GM12801 (cell line): ENCODE measurements around the gene TEX13B.

Experiments
- TF ChIP-seq, protein P1 (sequence below): IDR thresholded peaks from one replicate; pipeline ENCODE4 v1.5.1; 2011; ENCODE audit warnings: control low read depth; ENCODE audit not compliant: insufficient read length; ENCODE audit errors: extremely low read depth

TEX13B gene

DNA sequence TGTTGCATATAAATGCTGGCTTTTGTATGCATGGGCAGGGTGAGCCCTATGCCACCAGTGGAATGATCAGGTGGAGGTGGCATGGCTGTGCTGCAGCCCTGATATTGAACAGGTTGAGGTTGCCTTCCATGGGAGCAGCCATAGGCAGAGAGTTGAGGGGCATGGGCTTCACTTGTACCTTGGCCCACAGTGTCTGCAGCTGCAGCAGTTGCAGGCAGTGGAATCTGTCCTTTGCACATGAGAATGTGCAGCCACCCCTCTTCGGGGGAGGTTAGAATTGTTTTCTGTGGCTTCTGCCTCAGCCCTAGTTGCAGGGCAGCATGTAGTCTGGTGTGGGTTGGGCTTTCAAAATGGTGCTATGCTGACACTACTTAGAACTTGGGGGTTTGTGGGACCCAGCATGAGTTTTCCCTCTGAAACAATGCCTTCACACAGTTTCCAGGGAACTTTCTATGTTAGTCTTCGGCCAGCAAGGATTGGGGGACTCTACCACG is 37.3 kb upstream of the TEX13B start:
- TF ChIP-seq, protein P1, sequence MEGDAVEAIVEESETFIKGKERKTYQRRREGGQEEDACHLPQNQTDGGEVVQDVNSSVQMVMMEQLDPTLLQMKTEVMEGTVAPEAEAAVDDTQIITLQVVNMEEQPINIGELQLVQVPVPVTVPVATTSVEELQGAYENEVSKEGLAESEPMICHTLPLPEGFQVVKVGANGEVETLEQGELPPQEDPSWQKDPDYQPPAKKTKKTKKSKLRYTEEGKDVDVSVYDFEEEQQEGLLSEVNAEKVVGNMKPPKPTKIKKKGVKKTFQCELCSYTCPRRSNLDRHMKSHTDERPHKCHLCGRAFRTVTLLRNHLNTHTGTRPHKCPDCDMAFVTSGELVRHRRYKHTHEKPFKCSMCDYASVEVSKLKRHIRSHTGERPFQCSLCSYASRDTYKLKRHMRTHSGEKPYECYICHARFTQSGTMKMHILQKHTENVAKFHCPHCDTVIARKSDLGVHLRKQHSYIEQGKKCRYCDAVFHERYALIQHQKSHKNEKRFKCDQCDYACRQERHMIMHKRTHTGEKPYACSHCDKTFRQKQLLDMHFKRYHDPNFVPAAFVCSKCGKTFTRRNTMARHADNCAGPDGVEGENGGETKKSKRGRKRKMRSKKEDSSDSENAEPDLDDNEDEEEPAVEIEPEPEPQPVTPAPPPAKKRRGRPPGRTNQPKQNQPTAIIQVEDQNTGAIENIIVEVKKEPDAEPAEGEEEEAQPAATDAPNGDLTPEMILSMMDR, result no peak

DNA sequence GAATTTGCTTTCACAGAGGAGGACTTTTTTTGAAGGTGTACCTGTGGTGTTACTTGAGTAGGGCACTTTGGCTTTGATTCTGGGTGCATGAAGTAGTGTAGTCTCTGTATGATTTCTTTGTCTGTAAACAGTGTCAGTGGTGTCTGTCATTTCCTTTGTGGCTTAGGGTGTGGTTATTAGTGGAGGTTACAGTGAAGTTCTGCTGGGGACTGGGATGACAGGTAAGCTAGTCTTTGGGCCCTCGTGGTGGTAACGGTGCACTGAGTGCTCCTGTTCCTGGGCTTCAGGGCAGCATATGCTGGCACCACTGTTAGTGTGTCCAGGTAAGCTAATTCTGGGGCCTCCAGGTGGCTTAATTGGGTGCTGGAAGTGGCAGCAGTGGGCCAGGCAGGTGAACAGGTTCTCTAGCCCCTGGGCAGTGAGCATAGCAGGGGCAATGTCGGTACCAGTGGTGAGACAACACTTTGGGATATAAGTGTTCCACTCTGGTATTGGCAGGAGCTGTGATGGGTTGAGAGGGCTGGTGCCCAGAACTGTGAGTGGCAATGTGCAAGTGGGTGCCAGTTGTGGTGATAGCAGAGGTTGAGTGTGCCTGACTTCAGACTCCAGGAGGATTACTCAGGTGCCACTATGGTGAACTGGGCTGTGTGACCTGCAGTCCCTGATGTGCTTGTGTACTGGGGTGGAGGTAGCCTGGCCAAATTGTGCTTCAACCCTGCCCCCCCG is 36.6 kb upstream of the TEX13B start:
- TF ChIP-seq, protein P1, result no peak

DNA sequence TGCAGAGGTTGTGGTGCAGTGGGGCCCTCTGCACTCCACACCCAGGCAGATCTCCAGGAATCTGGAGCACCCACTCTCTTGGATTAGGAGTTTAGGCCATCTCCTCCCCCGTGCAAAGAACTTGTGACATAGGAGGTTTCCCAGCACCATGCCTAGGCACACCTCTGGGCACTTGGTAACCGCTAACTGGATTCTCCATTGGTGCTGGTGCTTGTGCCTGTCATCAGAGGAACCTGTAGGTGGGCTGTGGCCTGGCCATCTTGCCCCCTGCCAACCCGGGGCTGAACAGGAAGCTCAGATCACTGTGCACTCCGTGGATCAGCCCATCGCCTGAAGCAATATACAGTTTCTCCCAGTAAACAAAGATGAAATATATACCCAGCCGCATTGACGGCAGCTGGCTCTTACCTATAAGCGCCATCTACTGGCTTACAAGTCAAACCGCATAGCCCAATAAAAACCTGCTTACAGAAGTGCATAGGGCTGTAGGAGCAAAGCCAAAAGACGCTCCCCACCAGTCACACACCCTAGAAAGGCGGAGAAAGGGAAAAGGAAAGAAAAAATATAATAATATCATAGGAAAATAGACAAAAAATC is 19.1 kb upstream of the TEX13B start:
- TF ChIP-seq, protein P1, result no peak

DNA sequence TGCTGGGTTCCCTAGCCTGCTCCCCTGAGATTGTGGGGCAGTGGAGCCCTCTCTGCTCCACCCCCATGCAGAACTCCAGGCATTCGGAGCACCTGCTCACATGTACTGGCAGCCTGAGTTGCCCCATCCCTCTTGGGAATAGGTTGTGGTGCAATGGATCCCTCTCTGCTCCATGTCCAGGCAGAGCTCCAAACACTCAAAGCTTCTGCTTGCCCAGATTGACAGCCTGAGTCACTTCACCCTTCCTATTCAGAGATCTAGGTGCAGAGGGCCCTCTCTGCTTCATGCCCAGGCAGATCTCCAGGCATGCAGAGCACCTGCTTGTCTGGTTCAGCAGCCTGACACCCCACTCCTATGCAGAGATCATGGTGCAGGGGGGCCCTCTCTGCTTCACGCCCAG is 18.6 kb upstream of the TEX13B start:
- TF ChIP-seq, protein P1, result no peak

DNA sequence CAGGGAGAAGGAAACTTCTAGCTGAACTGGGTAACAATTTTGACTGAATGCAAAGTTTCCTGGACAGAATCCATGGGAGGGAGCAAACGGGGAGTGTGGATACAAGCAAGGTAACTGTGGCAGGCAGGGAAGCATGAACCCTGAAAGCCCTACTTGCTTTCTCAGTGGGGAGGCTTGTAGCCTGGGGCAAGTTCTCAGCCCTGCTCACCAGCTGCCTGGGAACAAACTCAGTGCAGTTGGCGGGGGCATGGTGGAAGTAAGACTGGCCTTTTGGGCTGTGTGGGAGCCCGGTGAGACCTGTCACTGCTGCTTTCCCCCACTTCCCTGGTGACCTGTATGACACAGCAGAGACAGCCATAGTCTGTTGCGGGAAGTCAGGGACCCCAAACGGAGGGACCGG is 14.0 kb upstream of the TEX13B start:
- TF ChIP-seq, protein P1, result no peak

DNA sequence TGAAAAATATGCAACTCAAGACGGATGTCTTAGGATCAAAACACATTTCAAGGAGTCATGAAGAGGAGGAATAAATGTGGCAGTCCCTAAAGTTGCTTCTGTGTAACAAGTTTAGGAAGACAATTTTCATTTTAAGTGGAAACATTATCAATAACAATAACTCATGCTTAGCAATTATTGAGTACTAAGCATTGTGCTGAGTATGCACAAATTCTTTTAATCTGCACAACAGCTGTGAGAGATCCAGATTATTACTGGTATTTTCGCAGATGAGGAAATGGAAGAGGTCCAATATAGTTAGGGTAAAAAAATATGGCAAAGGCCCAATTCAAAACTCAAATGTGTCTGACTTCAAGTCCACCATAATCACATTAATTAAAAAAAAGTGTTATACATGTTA is 2.9 kb upstream of the TEX13B start:
- TF ChIP-seq, protein P1, result no peak

DNA sequence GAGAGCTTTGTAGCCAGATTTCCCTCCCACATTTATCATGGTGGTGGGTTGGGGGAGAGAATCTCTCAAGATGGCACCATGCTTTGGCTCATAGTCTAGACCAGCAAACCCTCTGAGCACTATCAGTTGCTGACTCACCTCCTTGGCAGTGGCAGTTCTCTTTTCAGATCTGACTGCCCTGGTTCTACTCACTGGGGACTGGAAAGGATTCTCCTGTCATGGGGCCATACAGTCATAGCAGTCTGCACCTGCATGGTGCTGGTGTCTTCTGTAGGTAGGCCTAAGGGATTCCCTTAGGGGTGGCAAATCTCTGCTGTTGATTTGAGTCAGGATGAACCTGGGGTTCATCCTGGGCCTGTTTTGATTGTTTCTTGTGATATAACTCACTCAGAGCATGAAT is 2.6 kb downstream of the TEX13B start:
- TF ChIP-seq, protein P1, result no peak
